Fibroblast of skin of scalp (primary cell): ENCODE data around the gene KIF1A.

ENCODE experiments used
- DNase-seq: peaks from one replicate; pipeline ENCODE4 v3.0.0-alpha.2; 2013

The KIF1A gene

GRCh38 chr2:240735476-240735875 lies 84.5 kb downstream of the KIF1A start:
- no peak for DNase-seq

GRCh38 chr2:240734756-240735155 lies 85.3 kb downstream of the KIF1A start:
- no peak for DNase-seq

GRCh38 chr2:240733803-240734495 lies 86.1 kb downstream of the KIF1A start:
- DNase-seq: no peak

GRCh38 chr2:240732911-240733622 lies 87.0 kb downstream of the KIF1A start:
- DNase-seq: no peak

GRCh38 chr2:240732184-240732583 lies 87.8 kb downstream of the KIF1A start:
- DNase-seq: no peak

- no peak for DNase-seq
Observed at GRCh38 chr2:240731178-240731545, 88.9 kb downstream of the KIF1A start.

- DNase-seq: no peak
Observed at GRCh38 chr2:240730501-240731177, 89.4 kb downstream of the KIF1A start.

- no peak for DNase-seq
Observed at GRCh38 chr2:240728827-240729226, 91.2 kb downstream of the KIF1A start.

- DNase-seq: no peak
Observed at GRCh38 chr2:240728361-240728760, 91.7 kb downstream of the KIF1A start.

- no peak for DNase-seq
Observed at GRCh38 chr2:240727913-240728312, 92.1 kb downstream of the KIF1A start.

GRCh38 chr2:240727439-240727838 lies 92.6 kb downstream of the KIF1A start:
- no peak for DNase-seq

- DNase-seq: no peak
Observed at GRCh38 chr2:240726876-240727275, 93.1 kb downstream of the KIF1A start.

- DNase-seq: no peak
Observed at GRCh38 chr2:240725671-240726070, 94.3 kb downstream of the KIF1A start.

GRCh38 chr2:240725266-240725665 lies 94.8 kb downstream of the KIF1A start:
- no peak for DNase-seq

GRCh38 chr2:240724431-240724830 lies 95.6 kb downstream of the KIF1A start:
- no peak for DNase-seq

- no peak for DNase-seq
Observed at GRCh38 chr2:240723851-240724250, 96.2 kb downstream of the KIF1A start.

- DNase-seq: no peak
Observed at GRCh38 chr2:240722796-240723735, 97.0 kb downstream of the KIF1A start.

- DNase-seq: no peak
Observed at GRCh38 chr2:240722376-240722775, 97.6 kb downstream of the KIF1A start.

GRCh38 chr2:240721596-240722180 lies 98.3 kb downstream of the KIF1A start:
- DNase-seq: no peak

- no peak for DNase-seq
Observed at GRCh38 chr2:240720686-240721595, 99.1 kb downstream of the KIF1A start.
